GM19099 (cell line): ENCODE data around the gene LNX2.

Experiments
- POLR2A ChIP-seq: IDR thresholded peaks from 3 replicates; pipeline ENCODE4 v1.6.1; 2011; ENCODE audit warnings: low read depth; ENCODE audit not compliant: insufficient read length; ENCODE audit errors: extremely low read depth

LNX2 gene

GRCh38 chr13:27510082-27510481 lies 110.2 kb downstream of the LNX2 start:
- no peak for TF ChIP-seq POLR2A

- no peak for TF ChIP-seq POLR2A
Observed at GRCh38 chr13:27508802-27509201, 111.5 kb downstream of the LNX2 start.

- TF ChIP-seq POLR2A: no peak
Observed at GRCh38 chr13:27505792-27506191, 114.5 kb downstream of the LNX2 start.

- TF ChIP-seq POLR2A: no peak
Observed at GRCh38 chr13:27504868-27505194, 115.5 kb downstream of the LNX2 start.

- TF ChIP-seq POLR2A: no peak
Observed at GRCh38 chr13:27504128-27504867, 116.0 kb downstream of the LNX2 start.

GRCh38 chr13:27500806-27501534 lies 119.4 kb downstream of the LNX2 start:
- TF ChIP-seq POLR2A: no peak

GRCh38 chr13:27497563-27498230 lies 122.6 kb downstream of the LNX2 start:
- TF ChIP-seq POLR2A: no peak

GRCh38 chr13:27496536-27497273 lies 123.6 kb downstream of the LNX2 start:
- TF ChIP-seq POLR2A: no peak

GRCh38 chr13:27496006-27496405 lies 124.3 kb downstream of the LNX2 start:
- TF ChIP-seq POLR2A: no peak
